Neural cell (in vitro differentiated cells): ENCODE data around the gene MYO3B.

ENCODE experiments used
- CTCF ChIP-seq: fragments of 450-650 bp; IDR thresholded peaks from 2 replicates; pipeline ENCODE4 v1.5.1; 2014; ENCODE audit warnings: antibody characterized with exemption, mild to moderate bottlenecking, moderate library complexity; ENCODE audit not compliant: poor library complexity, severe bottlenecking
- EP300 ChIP-seq: fragments of 450-650 bp; conservative IDR thresholded peaks from 2 replicates; pipeline ENCODE4 v1.6.1; 2014; ENCODE audit warnings: antibody characterized with exemption, mild to moderate bottlenecking, moderate library complexity; ENCODE audit not compliant: poor library complexity, severe bottlenecking
- EZH2 ChIP-seq: fragments of 200-600, 300-800 bp; shearing (Covaris generic), sonication (generic); IDR thresholded peaks from 2 replicates; pipeline ENCODE4 v1.6.1; 2014; ENCODE audit warnings: antibody characterized with exemption, low read length, borderline replicate concordance, mild to moderate bottlenecking; ENCODE audit not compliant: insufficient read depth, poor library complexity, severe bottlenecking
- MXI1 ChIP-seq: fragments of 450-650 bp; conservative IDR thresholded peaks from 2 replicates; pipeline ENCODE4 v1.6.1; 2014; ENCODE audit warnings: antibody characterized with exemption, mild to moderate bottlenecking; ENCODE audit not compliant: poor library complexity, severe bottlenecking
- POLR2AphosphoS5 ChIP-seq: IDR thresholded peaks from 2 replicates; pipeline ENCODE4 v1.6.1; 2012
- RAD21 ChIP-seq: fragments of 450-650 bp; conservative IDR thresholded peaks from 2 replicates; pipeline ENCODE4 v1.6.1; 2014; ENCODE audit warnings: antibody characterized with exemption, mild to moderate bottlenecking, moderate library complexity
- REST ChIP-seq: IDR thresholded peaks from 2 replicates; pipeline ENCODE4 v1.6.1; 2012; ENCODE audit warnings: borderline replicate concordance
- SMC3 ChIP-seq: fragments of 450-650 bp; conservative IDR thresholded peaks from 2 replicates; pipeline ENCODE4 v1.6.1; 2014; ENCODE audit warnings: antibody characterized with exemption, mild to moderate bottlenecking, moderate library complexity; ENCODE audit not compliant: poor library complexity
- TAF1 ChIP-seq: IDR thresholded peaks from 2 replicates; pipeline ENCODE4 v1.6.1; 2012; ENCODE audit warnings: low read depth

- TF ChIP-seq REST (no peak), CTCF (no peak), POLR2AphosphoS5 (no peak), EZH2 (no peak), TAF1 (no peak), EP300 (no peak), MXI1 (no peak), RAD21 (no peak), SMC3 (no peak)
Observed at GRCh38 chr2:170446078-170446477, 268.1 kb downstream of the MYO3B start.
